Endothelial cell of umbilical vein (primary cell): ENCODE results near the gene PERP. TPM values are rescaled to one million over a fixed set of nuclear protein-coding genes. Genes with fewer than 3 reads are reported as not detected.
A peak's percentile ranks its signal among the peaks of the same experiment; 100 is the strongest.

ENCODE experiments used
- BruUV-seq: library from RNA; stranded (reverse); fragments of 400-500 nt; replicated peaks from 2 replicates; lab custom pipeline; 2021; lab: Mats Ljungman, UMichigan
- CTCF ChIA-PET: fragments of 300-600, 350-600 bp; sonication (Branson Sonifier 250); formaldehyde crosslinking; loops from one replicate; lab custom pipeline; 2021; ENCODE audit warnings: antibody characterized with exemption, inconsistent platforms; lab: Charles Lee
- POLR2A ChIA-PET: fragments of 300-600, 350-600 bp; sonication (Branson Sonifier 250); formaldehyde crosslinking; loops from one replicate; lab custom pipeline; 2021; ENCODE audit warnings: antibody characterized with exemption, inconsistent platforms; lab: Charles Lee
- DNase-seq: peaks from one replicate; pipeline ENCODE4 v3.0.0-alpha.2; 2011; ENCODE audit warnings: low read depth, low spot score
- FAIRE-seq: peaks from 2 replicates; lab custom pipeline; 2011; peaks lifted over from hg19 to GRCh38; lab: Jason Lieb, UNC
- H2AFZ ChIP-seq: 2 replicates; pipeline ENCODE4 v1.6.0; 2012; ENCODE audit warnings: low read depth, low read length, control low read depth, inconsistent platforms
- H3K27ac ChIP-seq: 2 replicates; pipeline ENCODE4 v1.5.1; 2011; ENCODE audit warnings: low read depth, mild to moderate bottlenecking, control low read depth, low read length, moderate library complexity; ENCODE audit not compliant: insufficient read depth
- H3K27me3 ChIP-seq, 2 experiments: 2 replicates each; pipeline versions ENCODE4 v1.6.0 to v1.6.1; 2011; ENCODE audit warnings: low read length in 2 of 2, mixed read lengths in 1 of 2; ENCODE audit not compliant: control insufficient read depth in 2 of 2, insufficient read depth in 2 of 2
- H3K36me3 ChIP-seq, 2 experiments: 2 replicates in 1 of 2; 3 replicates in 1 of 2; pipeline ENCODE4 v1.5.1; 2011; ENCODE audit warnings: low read length in 2 of 2, mild to moderate bottlenecking in 1 of 2, moderate library complexity in 1 of 2; ENCODE audit not compliant: control insufficient read depth in 2 of 2, insufficient read depth in 2 of 2; ENCODE audit errors: extremely low read depth in 1 of 2
- H3K4me1 ChIP-seq: 3 replicates; pipeline ENCODE4 v1.5.1; 2011; ENCODE audit warnings: mild to moderate bottlenecking, low read length; ENCODE audit not compliant: control insufficient read depth, insufficient read depth; ENCODE audit errors: extremely low read depth
- H3K4me2 ChIP-seq: 2 replicates; pipeline ENCODE4 v1.6.1; 2011; ENCODE audit warnings: low read length, control low read depth, mixed read lengths; ENCODE audit not compliant: insufficient read depth
- H3K4me3 ChIP-seq, 3 experiments: fragments of 200-600 bp in 1 of 3; sonication (generic), shearing (Covaris generic) in 1 of 3; replicated peaks in 1 of 3; 2 replicates each; pipeline ENCODE4 v1.5.1; 2011 to 2016; ENCODE audit warnings: control low read depth in 3 of 3, low read length in 3 of 3, mild to moderate bottlenecking in 2 of 3, inconsistent platforms in 1 of 3, low read depth in 1 of 3, moderate library complexity in 1 of 3; ENCODE audit not compliant: insufficient read depth in 1 of 3
- H3K79me2 ChIP-seq: 2 replicates; pipeline ENCODE4 v1.6.0; 2012; ENCODE audit warnings: low read length, inconsistent platforms; ENCODE audit not compliant: control insufficient read depth, insufficient read depth
- H3K9ac ChIP-seq: replicated peaks from 2 replicates; pipeline ENCODE3; 2011; ENCODE audit warnings: low read length, control low read depth; ENCODE audit not compliant: insufficient read depth; ENCODE audit errors: extremely low read depth
- H3K9me1 ChIP-seq: replicated peaks from 3 replicates; pipeline ENCODE4 v1.6.0; 2011; ENCODE audit warnings: mild to moderate bottlenecking, low read length; ENCODE audit not compliant: control insufficient read depth, insufficient read depth; ENCODE audit errors: extremely low read depth
- H3K9me3 ChIP-seq: replicated peaks from 2 replicates; pipeline ENCODE4 v1.5.1; 2012; ENCODE audit warnings: low read length, inconsistent platforms; ENCODE audit not compliant: control insufficient read depth, insufficient read depth
- H4K20me1 ChIP-seq: replicated peaks from 2 replicates; pipeline ENCODE3; 2011; ENCODE audit warnings: mild to moderate bottlenecking, low read length; ENCODE audit not compliant: control insufficient read depth, insufficient read depth; ENCODE audit errors: extremely low read depth
- EZH2 ChIP-seq: IDR thresholded peaks from 2 replicates; pipeline ENCODE4 v1.6.1; 2012; ENCODE audit warnings: borderline replicate concordance, low read depth, mild to moderate bottlenecking, moderate library complexity, low read length, inconsistent platforms; ENCODE audit not compliant: severe bottlenecking
- FOS ChIP-seq: IDR thresholded peaks from 2 replicates; pipeline ENCODE4 v1.6.1; 2011; ENCODE audit warnings: mild to moderate bottlenecking, low read length, moderate library complexity, borderline replicate concordance; ENCODE audit not compliant: insufficient read depth
- GATA2 ChIP-seq: IDR thresholded peaks from 2 replicates; pipeline ENCODE4 v1.7.0; 2011; ENCODE audit warnings: low read depth, mild to moderate bottlenecking, moderate library complexity, mixed read lengths, low read length; ENCODE audit not compliant: insufficient read length, insufficient read depth
- JUN ChIP-seq: IDR thresholded peaks from 2 replicates; pipeline ENCODE4 v1.6.1; 2011; ENCODE audit warnings: borderline replicate concordance, low read depth; ENCODE audit not compliant: insufficient read length, insufficient read depth
- MYC ChIP-seq: IDR thresholded peaks from one replicate; pipeline ENCODE4 v1.6.1; 2011; ENCODE audit warnings: mild to moderate bottlenecking, low read depth, low read length
- POLR2A ChIP-seq: IDR thresholded peaks from 2 replicates; pipeline ENCODE4 v1.6.1; 2012; ENCODE audit warnings: low read depth, mild to moderate bottlenecking, control low read depth, low read length
- POLR2AphosphoS5 ChIP-seq: IDR thresholded peaks from 2 replicates; pipeline ENCODE4 v1.6.1; 2012; ENCODE audit warnings: low read depth, mild to moderate bottlenecking, control low read depth, low read length, moderate library complexity; ENCODE audit not compliant: insufficient read depth
- dilution Hi-C: fragments of 300-500 bp; cut with MboI; formaldehyde crosslinking; loops from one replicate; pipeline ENCODE4 v1.15.0; 2019; ENCODE audit warnings: low sequenced_read_pairs; ENCODE audit not compliant: extremely low pct_ligation_motif_present
- intact Hi-C: fragments of 100-400 bp; cut with micrococcal nuclease; formaldehyde crosslinking; loops from one replicate; pipeline ENCODE4 v1.10.0; 2022
- polyA plus RNA-seq, 4 experiments: library from polyadenylated mRNA; depleted of rRNA in 3 of 4; stranded (reverse) in 3 of 4; unstranded in 1 of 4; fragments of >200 nt; gene quantifications; 2 replicates each; pipeline versions ENCODE4 v1.2.1 to v1.2.3, GENCODE V29; 2011 to 2012; ENCODE audit warnings: missing spikeins in 1 of 4
- total RNA-seq: library from RNA; stranded (reverse); gene quantifications from 2 replicates; pipeline ENCODE4 v1.2.3, GENCODE V29; 2021
- TF ChIP-seq, protein P1 (sequence below), 2 donors: IDR thresholded peaks; 1 replicate in 1 of 2; 2 replicates in 1 of 2; pipeline ENCODE4 v1.5.1; 2011; ENCODE audit warnings: low read length in 2 of 2, mild to moderate bottlenecking in 2 of 2, moderate library complexity in 2 of 2, control low read depth in 1 of 2, inconsistent platforms in 1 of 2, low read depth in 1 of 2; ENCODE audit not compliant: insufficient read depth in 1 of 2; ENCODE audit errors: extremely low read depth in 1 of 2
- TF ChIP-seq, protein P2 (sequence below): IDR thresholded peaks from 2 replicates; pipeline ENCODE4 v1.6.1; 2011; ENCODE audit not compliant: insufficient read depth, insufficient read length

PERP gene
- total and polyA plus RNA-seq, 2 donors (not counting 3 experiments of a cell fraction or from before 2014, with no cell fraction given) = 15.7 to 27.4 TPM

DNA sequence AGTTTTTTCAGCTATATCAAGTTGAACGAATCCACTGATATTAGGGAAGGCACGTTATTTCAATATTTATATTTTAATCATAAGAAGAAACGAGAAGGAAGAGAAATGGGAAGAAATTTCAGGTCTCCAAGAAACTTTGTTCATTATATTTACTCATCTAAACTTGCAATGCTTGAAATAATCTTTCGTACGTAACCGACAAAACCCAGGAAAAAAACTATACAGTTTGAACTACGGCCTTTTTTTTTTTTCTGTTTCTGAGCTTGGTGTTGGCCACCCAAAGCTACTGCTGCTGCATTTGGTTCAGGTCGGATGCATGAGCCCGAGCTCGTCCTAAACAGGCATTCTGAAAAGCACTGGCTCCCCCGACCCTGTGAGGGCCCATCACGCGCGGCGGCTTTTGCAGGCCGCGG lies 548 bp downstream of the PERP start:
- TF ChIP-seq EZH2 = no peak
- intact Hi-C loops = loop anchor here (5.0 kb wide), 2 partner anchors 234 to 666 kb away; partner anchors contain the start of gene CCDC28A
- peak overlapping the region; percentile 92 to 97 (median 96) for H3K4me3 ChIP-seq
- peak overlapping the region; percentile 88 for H3K9ac ChIP-seq
- dilution Hi-C loops = no loop called here
- no peaks in the 10 kb centered on the region for H3K9me1 ChIP-seq
- peaks cover 0 to 4% of the 10 kb centered on the region in 2 experiments for H3K27me3 ChIP-seq
- H3K9me3 ChIP-seq = no peaks in the 10 kb centered on the region
- CTCF ChIA-PET = interaction anchor here (0.7 to 3.6 kb wide), 13 partner anchors 9 to 402 kb away, joined by 3 to 28 read pairs (median 3); no protein-coding TSS in a partner anchor
- peak overlapping the region; percentile 94 for H2AFZ ChIP-seq
- FAIRE-seq = no peak
- BruUV-seq = no TSS peak
- peaks cover 32% of the 10 kb centered on the region for H3K79me2 ChIP-seq
- H3K4me1 ChIP-seq = peaks cover 27% of the 10 kb centered on the region
- DNase-seq = no peak
- no peaks in the 10 kb centered on the region for H4K20me1 ChIP-seq
- peak overlapping the region; percentile 56 for H3K27ac ChIP-seq
- H3K4me2 ChIP-seq = peak overlapping the region; percentile 92
- POLR2A ChIA-PET = interaction anchor here (0.6 kb wide), 1 partner anchor 27 kb away, joined by 11 read pairs; no protein-coding TSS in a partner anchor
- no peaks in the 10 kb centered on the region for H3K36me3 ChIP-seq

DNA sequence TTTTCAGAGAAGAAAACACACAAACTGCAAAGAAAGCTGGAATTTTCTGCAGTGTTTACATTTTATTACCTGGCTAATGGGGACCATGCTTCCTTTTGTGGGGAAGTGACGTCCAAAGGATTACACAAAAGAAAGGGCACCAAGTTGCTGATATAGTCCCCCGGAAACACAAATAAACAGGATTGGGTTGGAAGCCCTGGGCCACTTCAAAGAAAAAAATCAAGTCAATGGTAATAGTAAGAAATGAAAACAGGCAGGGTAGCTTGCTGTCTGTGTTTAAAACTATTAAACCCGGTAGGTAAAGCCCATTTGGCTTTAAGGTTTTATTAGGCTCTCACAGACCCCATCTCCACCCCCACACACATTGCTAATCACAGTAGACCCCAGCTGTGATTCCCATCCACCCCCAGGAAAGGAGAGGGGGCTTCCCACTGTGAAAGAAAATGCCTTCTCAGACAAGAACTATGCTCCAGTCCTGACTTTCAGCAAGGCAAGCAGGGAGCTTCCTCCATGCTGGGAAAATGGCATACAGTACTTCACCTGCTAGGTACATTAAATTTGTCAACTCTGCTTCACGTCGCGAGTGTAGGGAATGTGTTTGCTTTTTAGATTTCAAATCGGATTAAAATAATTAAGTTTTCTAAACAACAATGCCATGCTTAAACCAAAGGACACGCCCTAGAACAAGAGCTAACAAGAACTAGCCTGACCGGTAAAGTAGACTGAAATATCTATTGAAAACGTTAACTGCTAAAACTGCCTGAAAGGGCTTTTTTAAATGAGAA lies 1.1 kb downstream of the PERP start:
- no peaks in the 10 kb centered on the region for H3K9me1 ChIP-seq
- peak; percentile 58 for DNase-seq
- dilution Hi-C loops = no loop called here
- TSS peak; percentile 37 for BruUV-seq
- intact Hi-C loops = loop anchor here (5.0 kb wide), 2 partner anchors 234 to 666 kb away; partner anchors contain the start of gene CCDC28A
- H3K4me3 ChIP-seq = peak overlapping the region; percentile 92 to 97 (median 96)
- peaks cover 27% of the 10 kb centered on the region for H3K4me1 ChIP-seq
- FAIRE-seq = peak; percentile 76
- TF ChIP-seq POLR2A (no peak), JUN (no peak), GATA2 (no peak), MYC (no peak), EZH2 (no peak), POLR2AphosphoS5 (no peak), FOS (no peak)
- TF ChIP-seq, protein P1, sequence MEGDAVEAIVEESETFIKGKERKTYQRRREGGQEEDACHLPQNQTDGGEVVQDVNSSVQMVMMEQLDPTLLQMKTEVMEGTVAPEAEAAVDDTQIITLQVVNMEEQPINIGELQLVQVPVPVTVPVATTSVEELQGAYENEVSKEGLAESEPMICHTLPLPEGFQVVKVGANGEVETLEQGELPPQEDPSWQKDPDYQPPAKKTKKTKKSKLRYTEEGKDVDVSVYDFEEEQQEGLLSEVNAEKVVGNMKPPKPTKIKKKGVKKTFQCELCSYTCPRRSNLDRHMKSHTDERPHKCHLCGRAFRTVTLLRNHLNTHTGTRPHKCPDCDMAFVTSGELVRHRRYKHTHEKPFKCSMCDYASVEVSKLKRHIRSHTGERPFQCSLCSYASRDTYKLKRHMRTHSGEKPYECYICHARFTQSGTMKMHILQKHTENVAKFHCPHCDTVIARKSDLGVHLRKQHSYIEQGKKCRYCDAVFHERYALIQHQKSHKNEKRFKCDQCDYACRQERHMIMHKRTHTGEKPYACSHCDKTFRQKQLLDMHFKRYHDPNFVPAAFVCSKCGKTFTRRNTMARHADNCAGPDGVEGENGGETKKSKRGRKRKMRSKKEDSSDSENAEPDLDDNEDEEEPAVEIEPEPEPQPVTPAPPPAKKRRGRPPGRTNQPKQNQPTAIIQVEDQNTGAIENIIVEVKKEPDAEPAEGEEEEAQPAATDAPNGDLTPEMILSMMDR (IDR thresholded peaks at IDR 0.05; ENCODE audit: extremely low read depth in 1 of 2, insufficient read depth in 1 of 2, low read depth in 1 of 2, low read length in 2 of 2) = no peak
- TF ChIP-seq, protein P2, sequence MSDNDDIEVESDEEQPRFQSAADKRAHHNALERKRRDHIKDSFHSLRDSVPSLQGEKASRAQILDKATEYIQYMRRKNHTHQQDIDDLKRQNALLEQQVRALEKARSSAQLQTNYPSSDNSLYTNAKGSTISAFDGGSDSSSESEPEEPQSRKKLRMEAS = no peak
- CTCF ChIA-PET = interaction anchor here (0.7 to 3.6 kb wide), 15 partner anchors 9 to 401 kb away, joined by 3 to 28 read pairs (median 3); no protein-coding TSS in a partner anchor
- H3K9ac ChIP-seq = peak overlapping the region; percentile 88
- peak overlapping the region; percentile 92 for H3K4me2 ChIP-seq
- peak overlapping the region; percentile 70 for H2AFZ ChIP-seq
- H3K36me3 ChIP-seq = no peaks in the 10 kb centered on the region
- H3K27me3 ChIP-seq = no peaks in the 10 kb centered on the region
- H3K79me2 ChIP-seq = peaks cover 36% of the 10 kb centered on the region
- POLR2A ChIA-PET = interaction anchor here (0.6 kb wide), 1 partner anchor 26 kb away, joined by 11 read pairs; no protein-coding TSS in a partner anchor
- H3K9me3 ChIP-seq = no peaks in the 10 kb centered on the region
- peak overlapping the region; percentile 56 for H3K27ac ChIP-seq
- H4K20me1 ChIP-seq = no peaks in the 10 kb centered on the region
